HK-2 (cell line): ENCODE measurements around the gene TXNIP.

Experiments used
- DNase-seq: peaks from one replicate; pipeline ENCODE4 v3.0.0-alpha.2; 2018; ENCODE audit not compliant: unreplicated experiment

The TXNIP gene

DNA sequence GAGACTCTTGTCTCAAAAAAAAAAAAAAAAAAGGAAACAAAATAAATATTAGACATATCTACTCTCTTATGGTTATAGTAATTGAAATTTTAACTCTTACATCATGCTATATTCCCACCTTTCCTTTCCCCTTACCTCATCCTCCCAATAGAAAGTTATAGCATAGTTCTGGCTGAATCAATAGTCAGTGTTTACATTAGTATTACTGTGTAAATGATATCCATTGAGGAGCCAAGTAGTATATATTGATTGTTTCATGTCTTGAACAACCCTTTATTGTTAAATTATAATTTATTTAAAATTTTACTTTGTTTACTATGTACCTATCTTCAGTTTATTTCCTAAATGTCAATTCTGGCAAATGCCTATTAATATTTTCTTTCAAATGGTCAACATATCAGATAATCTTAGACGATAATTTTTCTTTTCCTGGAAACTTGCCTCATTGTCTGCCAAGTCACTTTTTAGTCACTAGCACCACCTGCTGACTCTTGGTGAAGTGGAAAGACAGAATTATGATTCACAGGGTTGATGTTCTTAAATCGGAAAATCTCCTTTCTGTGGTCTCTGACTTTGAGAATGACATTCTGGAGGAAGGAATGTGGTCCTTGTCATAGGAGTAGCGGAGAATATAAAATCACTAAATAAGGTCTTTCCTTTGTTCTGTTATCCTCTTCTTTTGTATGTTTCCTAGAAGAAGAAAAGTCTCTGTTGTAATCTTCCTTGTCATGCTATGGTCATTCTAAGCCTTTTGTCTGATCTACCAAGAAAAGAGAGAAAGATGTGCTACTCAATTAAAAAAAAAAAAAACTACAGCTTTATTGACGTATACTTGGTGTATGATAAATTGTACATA lies 16.6 kb upstream of the TXNIP start:
- DNase-seq: no peak

DNA sequence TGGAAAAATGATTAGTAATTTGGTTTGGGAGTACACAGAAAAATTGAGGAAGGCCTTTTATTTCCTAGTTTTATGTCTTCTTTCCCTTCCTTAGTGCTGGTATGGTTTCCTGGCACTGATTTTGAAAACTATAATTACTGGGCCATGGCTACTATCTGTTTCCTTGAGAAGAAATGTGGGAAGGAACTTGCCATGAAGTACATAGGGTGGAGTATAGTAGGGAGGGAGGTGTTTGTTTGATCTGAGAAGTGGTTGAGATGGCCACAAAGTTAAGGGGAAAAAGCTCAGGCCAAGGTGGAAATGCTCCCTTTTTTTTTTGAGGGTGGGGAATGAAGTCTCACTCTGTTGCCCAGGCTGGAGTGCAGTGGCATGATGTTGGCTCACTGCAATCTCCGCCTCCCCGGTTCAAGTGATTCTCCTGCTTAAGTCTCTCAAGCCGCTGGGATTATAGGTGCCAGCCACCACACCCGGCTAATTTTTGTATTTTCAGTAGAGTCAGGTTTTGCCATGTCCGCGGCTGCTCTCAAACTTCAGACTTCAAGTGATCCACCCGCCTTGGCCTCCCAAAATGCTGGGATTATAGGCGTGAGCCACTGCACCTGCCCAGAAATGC lies 13.9 kb upstream of the TXNIP start:
- no peak for DNase-seq

DNA sequence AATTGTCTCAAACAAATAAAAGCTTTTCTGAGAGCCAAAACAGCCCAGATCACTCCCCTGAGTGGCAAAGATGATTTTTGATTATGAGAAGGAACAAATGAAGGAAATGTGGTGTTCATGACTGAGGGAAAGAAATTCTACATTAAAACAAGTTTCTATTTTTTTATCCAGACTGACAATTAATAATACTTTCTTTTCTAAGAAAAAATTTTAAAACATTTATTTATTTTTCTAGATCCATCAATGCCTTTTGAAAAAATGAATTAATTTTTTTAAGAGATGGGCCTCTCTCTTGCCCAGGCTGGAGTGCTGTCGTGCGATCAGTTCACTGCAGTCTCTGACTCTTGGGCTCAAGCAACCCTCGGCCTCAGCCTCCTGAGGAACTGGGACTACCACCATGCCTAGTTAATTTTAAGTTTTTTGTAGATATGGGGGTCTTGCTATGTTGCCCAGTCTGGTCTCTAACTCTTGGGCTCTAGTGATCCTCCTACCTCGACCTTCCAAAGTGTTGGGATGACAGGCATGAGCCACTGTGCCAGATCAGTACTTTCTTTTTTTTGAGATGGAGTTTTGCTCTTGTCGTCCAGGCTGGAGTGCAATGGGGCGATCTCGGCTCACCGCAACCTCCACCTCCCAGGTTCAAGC lies 11.2 kb upstream of the TXNIP start:
- no peak for DNase-seq

DNA sequence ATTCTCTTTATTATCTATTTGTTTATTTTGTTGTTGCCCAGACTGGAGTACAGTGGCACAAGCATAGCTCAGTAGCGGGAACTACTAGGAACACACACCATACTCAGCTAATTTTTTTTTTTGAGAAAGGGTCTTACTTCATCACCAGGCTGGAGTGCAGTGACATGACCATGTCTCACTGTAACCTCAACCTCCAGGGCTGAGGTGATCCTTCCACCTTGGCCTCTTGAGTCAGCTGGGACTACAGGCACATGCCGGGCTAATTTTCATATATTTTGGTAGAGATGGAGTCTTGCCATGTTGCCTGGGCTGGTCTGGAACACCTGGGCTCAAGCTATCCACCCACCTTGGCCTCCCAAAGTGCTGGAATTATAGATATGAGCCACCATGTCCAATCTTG lies 5.3 kb upstream of the TXNIP start:
- DNase-seq: no peak

DNA sequence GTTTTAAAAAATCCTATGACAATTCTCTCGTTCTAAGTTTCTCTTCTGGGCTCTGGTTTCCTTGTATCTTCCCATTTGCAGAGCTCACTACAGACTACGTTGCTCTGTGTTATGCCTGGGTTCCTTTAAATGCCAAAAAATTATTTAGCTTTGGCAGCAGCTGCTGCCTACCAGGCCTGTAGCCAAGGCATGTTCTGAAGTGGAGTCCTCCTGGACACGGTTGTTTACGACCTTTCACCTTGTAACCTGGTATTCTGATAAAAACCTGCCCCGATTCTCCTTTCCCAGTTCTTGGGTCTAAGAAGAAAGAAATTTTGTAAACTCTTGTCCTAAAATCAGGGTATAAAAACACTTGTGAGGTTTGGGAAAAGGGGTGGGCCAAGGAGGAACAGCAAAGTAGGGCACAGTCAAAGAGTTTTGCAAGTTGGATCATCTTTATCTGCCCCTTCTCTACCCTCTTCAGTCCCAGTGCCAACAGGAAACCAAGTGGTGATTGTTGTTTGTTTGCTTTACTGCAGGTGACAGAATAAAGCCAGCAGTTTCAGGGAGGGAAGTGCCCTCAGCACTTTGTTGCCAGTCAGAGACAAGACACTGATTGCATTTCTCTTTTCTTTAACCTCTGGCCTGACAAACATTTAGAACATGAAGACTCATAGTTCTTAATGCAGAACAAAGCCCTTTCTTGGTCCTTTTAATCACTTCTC lies 3.1 kb upstream of the TXNIP start:
- no peak for DNase-seq

DNA sequence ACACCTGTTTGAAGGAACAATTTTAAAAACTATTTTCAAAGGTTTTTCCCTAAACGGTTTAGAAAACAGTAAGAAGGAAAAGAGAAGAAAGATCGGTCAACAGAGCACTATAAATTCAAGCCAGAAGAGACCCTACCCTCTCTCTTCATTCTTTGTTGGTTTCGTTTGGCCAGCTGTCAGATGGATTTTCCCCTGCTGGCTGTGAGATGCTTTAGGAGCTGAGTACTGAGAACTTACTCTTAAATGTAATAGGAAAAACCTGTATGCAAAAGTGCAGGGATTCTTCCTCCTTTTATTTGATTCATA lies 1.3 kb upstream of the TXNIP start:
- DNase-seq: no peak

DNA sequence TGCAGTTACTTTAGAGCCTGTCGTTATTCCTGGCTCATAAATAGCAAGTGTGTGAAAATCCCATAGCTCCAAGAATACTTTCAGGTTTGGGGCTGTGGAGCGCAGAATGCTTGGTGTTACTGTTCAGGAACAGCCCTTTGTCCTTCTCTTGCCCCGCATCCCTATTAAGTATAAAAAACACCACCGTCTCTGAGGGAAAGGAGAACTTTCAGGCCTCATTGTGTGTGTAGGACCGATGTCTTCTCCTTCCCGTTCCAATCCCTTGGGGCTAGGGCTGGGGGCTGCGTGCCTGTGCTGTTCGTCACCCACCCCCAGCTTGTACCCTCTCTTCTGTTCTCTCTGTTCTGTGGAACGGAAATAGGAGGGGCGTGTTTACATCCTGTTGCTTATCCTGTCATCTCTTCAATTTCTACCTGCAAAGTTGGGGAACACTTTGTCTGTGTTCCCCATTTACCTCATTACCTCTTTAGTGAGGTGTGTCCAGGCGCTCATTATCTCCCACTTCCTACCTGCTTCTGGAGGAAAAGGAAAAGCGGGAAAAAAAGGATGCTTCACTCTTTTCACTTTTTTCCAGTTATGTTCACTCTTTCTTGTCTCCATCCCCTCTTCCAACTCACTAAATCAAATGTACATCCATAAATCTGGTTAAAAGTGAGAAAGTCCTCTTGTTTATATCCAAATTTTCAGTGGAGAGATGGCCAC lies 788 bp upstream of the TXNIP start:
- no peak for DNase-seq

DNA sequence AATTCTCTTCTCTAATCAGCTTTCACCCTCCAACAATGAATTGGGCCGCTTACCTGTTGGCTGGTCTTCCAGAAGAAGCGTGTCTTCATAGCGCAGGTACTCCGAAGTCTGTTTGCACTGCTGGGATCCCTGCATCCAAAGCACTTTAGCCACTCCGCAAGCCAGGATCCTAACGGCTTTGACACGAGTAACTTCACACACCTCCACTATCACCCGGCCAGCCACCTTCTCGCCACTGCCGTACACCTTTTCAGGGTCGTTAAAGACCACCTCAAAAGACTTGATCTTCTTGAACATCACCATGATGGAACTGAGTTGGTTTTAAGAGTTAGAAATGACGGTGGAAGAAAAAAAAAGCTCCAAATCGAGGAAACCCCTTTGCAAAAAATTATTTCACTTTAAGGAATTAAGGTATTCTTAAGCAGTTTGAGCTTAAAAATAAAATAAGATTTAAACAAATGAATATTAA lies 381 bp downstream of the TXNIP start:
- DNase-seq: no peak

DNA sequence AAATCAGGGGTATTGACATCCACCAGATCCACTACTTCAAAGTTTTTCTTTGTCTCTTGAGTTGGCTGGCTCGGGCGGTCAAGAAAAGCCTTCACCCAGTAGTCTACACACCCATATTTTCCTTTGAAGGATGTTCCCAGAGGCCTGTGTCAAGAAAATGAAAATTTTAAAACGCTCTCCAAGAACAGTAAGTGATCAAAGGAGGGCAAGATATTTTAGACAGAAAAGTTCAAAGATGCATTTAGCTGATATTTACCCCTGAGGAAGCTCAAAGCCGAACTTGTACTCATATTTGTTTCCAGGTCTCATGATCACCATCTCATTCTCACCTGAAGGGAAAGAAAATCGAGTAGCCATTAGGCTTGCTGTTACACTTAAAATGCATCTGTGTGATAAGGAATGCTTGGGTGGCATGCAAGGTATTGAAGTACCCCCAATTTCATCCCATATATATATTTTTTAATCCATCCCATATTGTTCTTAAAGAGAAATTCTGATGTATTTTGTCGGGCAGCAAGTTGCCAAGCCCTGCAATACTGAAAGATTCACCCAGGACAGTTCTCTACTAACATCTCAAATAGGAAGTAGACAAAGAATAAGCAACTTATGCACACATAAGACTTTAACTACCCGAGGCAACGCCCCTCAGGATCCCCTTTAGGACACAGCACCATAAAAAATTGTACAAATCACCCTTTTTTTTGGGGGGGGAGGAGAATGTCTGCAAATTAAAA lies 1.1 kb downstream of the TXNIP start:
- DNase-seq: no peak

DNA sequence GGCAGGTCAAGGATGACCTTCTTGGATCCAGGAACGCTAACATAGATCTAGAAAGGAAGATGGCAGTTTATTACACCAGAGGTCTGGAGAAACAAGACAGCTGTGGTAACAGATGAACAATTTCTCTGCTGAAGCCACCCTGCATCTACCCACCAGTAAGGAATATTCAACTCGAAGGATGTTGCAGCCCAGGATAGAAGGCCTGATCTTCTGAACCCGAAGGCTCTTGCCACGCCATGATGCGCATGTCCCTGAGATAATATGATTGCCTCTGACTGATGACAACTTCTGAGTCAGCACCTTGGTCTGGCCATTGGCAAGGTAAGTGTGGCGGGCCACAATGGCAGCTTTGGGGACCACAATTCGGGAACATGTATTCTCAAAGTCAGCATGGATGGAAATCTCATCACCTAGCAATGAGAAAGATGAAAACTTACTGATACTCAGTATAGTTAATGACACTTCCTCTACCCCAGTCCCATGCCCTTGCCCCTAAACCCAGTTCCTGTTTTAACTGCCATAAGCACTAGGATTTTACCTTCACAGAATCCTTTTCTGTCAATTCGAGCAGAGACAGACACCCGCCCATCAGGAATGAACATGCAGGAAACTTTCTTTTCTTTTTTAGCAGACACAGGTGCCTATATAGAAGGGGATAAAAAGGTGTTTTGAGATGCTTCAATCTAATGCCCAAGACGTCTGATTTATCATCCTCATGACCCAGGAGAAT lies 1.8 kb downstream of the TXNIP start:
- DNase-seq: no peak

DNA sequence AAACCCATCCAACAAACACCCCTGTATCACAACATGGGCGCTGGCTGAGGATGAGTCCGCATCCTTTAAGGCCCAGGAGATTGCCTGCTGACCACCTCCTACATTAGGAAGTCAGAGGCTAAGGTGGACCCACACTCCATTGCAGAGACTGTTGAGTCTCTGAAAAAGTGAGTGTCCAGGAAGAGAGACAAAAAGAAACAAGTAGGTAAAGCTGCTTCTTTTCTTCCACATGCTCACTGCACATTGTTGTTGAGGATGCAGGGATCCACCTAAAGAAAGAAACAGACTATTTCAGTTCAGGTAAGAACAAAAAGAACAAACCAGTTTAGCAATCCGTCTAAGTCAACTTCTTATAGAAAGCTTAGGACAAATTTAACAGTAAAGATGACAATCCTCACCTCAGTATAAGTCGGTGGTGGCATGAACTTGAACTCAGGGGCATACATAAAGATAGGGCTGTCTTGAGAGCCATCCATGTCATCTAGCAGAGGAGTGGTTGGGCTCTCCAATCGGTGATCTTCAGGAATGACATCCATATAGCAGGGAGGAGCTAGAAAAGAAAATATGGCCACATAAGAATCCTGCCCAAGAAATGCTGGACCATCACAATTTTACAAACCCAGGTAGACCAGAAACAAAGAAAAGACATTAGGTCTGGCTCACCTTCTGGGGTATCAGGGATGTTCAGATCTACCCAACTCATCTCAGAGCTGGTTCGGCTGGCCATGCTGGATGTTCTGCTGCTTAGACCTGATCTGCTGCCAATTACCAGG lies 2.6 kb downstream of the TXNIP start:
- no peak for DNase-seq

DNA sequence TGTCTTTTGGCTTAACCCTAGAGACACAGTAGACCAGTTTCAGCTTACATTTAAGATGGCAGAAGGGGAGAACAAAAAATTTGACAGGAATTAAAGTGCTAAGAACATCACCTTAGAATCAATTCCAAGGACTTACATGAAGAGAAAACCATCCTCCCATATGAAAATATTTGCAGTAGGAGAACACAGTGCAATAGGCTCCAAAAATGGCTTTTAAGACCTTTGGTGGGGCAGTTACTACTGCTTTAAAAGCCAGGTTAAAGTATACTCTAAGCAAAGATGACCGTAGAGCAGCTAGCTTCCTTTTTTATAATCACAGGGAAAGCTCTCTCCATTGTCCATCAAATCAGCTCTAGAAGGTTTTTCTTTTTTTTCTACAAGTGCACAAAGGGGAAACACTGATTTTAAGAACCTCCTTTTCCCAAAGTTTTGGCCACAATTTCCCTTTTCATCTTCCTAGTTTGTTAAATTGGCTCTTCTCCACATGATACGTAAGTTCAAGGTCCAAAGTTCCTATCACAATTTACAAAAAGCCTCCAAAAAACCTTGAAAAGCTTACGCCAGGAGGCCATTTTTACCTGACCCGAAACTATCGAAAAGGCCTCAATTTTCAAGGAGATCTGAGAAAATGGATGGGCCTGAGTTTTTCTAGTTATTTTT lies 3.3 kb downstream of the TXNIP start:
- no peak for DNase-seq

DNA sequence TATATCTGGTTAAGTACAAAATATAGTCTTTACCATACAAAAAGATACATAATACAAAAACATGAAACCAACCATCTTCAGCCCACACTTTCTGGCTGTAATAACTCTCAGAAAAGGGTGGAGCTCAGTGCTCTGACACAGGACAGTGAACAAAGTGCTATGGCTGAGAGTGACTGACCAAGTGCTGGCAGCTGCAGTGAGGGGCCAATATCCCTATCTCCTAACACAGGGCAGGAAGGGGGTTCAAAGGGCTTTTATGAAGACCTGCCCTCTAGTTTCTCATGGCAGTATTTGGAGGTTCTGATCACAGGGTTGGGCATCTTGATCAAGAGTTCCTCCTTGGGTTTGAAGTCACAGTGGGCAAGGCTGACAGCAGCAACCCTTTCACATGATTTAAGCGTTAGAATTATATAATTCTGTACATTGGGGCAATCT lies 3.9 kb downstream of the TXNIP start:
- DNase-seq: no peak

DNA sequence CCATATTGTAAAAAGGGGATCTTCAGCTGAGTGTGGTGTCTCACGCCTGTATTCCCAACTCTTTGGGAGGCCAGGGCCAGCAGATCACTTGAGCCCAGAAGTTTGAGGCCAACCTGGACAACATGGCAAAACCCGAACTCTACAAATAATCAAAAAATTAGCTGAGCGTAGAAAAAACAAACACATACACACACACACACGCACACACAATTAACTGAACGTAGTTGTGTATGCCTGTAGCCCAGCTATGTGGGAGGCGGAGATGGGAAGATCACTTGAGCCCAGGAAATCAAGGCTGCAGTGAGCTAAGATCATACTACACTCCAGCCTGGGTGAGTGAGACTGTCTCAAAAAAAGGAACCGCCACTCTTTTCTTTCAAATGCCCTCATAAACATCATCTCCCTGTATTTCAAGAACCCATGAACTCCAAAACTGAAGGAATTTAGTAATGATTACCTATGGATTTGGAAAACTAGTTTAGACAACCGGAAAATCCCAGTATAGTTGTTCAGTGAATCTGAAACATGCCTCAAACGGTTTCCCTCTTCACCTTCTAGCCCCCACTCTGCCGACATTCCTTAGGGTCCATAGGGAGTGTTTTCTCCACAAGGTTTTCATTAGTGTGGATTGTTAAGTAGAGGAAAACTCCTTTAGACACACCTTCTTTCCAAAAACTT lies 4.5 kb downstream of the TXNIP start:
- DNase-seq: no peak

DNA sequence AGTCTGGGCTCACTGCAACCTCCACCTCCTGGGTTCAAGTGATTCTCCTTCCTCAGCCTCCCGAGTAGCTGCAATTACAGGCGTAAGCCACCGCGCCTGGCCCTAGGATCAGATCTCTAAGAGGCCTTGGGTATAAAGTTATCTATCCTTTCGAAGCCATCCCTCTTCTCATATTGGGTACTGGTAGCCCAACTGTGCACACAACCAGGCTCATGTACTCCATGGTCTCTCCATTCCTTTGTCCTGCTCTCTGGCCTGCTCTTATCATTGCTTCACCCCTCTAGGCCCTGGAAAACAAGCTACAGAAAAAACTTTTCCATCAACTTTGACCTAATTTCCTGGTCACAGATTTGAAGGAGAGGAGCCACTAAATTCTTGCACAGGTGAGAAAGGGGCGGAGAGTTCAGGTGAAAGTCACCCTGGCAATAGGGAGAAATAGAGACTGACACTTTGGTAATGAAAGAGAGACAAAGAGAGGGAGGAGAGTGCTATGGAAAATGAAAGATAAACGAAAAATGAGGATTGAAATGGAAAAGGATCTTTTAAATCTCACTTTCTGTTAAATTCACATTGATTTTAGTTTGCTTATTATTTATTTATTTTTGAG lies 6.0 kb downstream of the TXNIP start:
- no peak for DNase-seq

DNA sequence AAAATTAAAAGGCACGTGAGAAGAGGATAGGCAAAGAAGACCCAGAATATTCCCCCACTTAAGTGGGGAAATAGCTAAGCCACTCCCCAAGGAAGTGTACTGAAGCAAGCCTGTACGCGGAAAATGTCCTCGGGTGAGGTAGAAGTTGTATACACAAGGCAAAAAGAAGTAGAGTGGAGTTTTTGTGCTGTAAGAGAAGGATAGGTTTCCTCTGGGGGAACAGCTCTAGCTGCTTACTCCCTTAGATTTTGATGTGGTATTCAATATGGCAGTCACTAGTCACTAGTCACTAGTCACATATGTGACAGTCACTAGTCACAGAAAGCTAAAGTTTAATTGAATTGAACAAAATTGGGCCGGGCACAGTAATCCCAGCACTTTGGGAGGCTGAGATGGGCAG lies 7.6 kb downstream of the TXNIP start:
- no peak for DNase-seq

DNA sequence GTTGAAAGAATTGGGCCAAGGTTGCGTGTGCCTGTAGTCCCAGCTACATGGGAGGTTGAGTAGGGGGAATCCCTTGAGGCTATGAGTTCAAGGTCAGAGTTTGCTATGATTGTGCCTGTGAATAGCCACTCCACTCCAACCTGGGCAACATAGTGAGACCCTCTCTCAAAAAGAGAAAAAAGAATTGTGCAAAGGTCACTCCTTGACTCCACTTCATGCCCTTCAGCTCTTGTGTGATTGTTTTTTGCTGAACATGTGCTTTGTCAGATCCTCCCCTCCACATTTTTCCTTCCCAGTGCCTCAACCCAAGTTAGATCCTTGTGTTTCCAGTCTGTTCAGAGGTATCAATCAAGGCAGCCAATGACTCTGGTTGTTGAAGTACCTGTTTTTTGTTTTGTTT lies 8.5 kb downstream of the TXNIP start:
- no peak for DNase-seq

DNA sequence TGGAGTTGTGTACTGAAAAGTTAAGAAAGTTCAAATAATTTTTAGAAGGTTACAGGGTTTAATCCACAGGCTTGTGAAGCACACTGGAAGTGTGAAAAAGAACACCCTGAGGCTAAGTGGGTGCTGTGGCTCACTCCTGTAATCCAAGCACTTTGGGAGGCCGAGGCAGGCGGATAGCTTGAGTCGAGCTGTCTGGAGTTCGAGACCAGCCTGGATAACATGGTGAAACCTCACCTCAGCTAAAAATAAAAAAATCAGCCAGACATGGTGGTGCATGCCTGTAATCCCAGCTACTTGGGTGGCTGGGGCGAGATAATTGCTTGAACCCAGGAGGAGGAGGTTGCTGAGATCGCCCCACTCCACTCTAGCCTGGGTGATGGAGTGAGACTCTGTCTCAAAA lies 9.8 kb downstream of the TXNIP start:
- no peak for DNase-seq
